Measurements from ENCODE around the gene AKR1E2. TPM values are rescaled to one million over a fixed set of nuclear protein-coding genes. Genes with fewer than 3 reads are reported as not detected.

The AKR1E2 gene
- total and polyA plus RNA-seq, 10 of the 15 experiments (the other 5 are each of a cell fraction or from before 2014, with no cell fraction given): not detected

- no peaks in the 10 kb centered on the region for H3K36me3 ChIP-seq (ENCODE audit: control insufficient read depth in 2 of 2, insufficient read depth in 2 of 2, low read length in 1 of 2)
- TF ChIP-seq HDAC6 (IDR thresholded peaks at IDR 0.05; ENCODE audit: unreplicated experiment) (no peak), EP300 (IDR thresholded peaks at IDR 0.05; ENCODE audit: borderline replicate concordance in 1 of 2, control insufficient read depth in 1 of 2, low read depth in 2 of 2, low read length in 2 of 2) (no peak), POLR2AphosphoS2 (IDR thresholded peaks at IDR 0.05; ENCODE audit: low read depth, low read length) (no peak), ZSCAN29 (IDR thresholded peaks at IDR 0.05) (no peak), BCL11A (IDR thresholded peaks at IDR 0.05; ENCODE audit: low read depth, low read length) (no peak), NR2C2 (IDR thresholded peaks at IDR 0.05; ENCODE audit: borderline replicate concordance, control insufficient read depth, insufficient read length, low read depth) (no peak), HDGF (IDR thresholded peaks at IDR 0.05) (no peak), RUNX3 (IDR thresholded peaks at IDR 0.05; ENCODE audit: low read length) (no peak), SUPT20H (IDR thresholded peaks at IDR 0.05; ENCODE audit: borderline replicate concordance, control insufficient read depth, low read depth, low read length) (no peak), KLF5 (IDR thresholded peaks at IDR 0.05; ENCODE audit: partially characterized antibody) (no peak), ZBED1 (IDR thresholded peaks at IDR 0.05; ENCODE audit: borderline replicate concordance) (no peak)
- TF ChIP-seq, protein P1, sequence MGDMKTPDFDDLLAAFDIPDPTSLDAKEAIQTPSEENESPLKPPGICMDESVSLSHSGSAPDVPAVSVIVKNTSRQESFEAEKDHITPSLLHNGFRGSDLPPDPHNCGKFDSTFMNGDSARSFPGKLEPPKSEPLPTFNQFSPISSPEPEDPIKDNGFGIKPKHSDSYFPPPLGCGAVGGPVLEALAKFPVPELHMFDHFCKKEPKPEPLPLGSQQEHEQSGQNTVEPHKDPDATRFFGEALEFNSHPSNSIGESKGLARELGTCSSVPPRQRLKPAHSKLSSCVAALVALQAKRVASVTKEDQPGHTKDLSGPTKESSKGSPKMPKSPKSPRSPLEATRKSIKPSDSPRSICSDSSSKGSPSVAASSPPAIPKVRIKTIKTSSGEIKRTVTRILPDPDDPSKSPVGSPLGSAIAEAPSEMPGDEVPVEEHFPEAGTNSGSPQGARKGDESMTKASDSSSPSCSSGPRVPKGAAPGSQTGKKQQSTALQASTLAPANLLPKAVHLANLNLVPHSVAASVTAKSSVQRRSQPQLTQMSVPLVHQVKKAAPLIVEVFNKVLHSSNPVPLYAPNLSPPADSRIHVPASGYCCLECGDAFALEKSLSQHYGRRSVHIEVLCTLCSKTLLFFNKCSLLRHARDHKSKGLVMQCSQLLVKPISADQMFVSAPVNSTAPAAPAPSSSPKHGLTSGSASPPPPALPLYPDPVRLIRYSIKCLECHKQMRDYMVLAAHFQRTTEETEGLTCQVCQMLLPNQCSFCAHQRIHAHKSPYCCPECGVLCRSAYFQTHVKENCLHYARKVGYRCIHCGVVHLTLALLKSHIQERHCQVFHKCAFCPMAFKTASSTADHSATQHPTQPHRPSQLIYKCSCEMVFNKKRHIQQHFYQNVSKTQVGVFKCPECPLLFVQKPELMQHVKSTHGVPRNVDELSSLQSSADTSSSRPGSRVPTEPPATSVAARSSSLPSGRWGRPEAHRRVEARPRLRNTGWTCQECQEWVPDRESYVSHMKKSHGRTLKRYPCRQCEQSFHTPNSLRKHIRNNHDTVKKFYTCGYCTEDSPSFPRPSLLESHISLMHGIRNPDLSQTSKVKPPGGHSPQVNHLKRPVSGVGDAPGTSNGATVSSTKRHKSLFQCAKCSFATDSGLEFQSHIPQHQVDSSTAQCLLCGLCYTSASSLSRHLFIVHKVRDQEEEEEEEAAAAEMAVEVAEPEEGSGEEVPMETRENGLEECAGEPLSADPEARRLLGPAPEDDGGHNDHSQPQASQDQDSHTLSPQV (IDR thresholded peaks at IDR 0.05): no peak
- TF ChIP-seq, protein P2, sequence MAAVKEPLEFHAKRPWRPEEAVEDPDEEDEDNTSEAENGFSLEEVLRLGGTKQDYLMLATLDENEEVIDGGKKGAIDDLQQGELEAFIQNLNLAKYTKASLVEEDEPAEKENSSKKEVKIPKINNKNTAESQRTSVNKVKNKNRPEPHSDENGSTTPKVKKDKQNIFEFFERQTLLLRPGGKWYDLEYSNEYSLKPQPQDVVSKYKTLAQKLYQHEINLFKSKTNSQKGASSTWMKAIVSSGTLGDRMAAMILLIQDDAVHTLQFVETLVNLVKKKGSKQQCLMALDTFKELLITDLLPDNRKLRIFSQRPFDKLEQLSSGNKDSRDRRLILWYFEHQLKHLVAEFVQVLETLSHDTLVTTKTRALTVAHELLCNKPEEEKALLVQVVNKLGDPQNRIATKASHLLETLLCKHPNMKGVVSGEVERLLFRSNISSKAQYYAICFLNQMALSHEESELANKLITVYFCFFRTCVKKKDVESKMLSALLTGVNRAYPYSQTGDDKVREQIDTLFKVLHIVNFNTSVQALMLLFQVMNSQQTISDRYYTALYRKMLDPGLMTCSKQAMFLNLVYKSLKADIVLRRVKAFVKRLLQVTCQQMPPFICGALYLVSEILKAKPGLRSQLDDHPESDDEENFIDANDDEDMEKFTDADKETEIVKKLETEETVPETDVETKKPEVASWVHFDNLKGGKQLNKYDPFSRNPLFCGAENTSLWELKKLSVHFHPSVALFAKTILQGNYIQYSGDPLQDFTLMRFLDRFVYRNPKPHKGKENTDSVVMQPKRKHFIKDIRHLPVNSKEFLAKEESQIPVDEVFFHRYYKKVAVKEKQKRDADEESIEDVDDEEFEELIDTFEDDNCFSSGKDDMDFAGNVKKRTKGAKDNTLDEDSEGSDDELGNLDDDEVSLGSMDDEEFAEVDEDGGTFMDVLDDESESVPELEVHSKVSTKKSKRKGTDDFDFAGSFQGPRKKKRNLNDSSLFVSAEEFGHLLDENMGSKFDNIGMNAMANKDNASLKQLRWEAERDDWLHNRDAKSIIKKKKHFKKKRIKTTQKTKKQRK (IDR thresholded peaks at IDR 0.05; ENCODE audit: low read depth, low read length): no peak
- intact Hi-C loops (cut with micrococcal nuclease; ENCODE audit: unreplicated experiment): loop anchor here (5.0 kb wide), 1 partner anchor 615 kb away; no protein-coding TSS in a partner anchor
- no peak overlapping the region for H3K4me2 ChIP-seq (ENCODE audit: control insufficient read depth, insufficient read depth)
- in situ Hi-C loops (cut with MboI): no loop called here
- WGBS (ENCODE audit: insufficient coverage, insufficient replicate concordance, low lambda C conversion rate, missing lambda C conversion rate): 41% methylated on average over 4 of the region's 4 CpGs
- no peak overlapping the region for H3K27ac ChIP-seq (ENCODE audit: control insufficient read depth, insufficient read depth)
- no TSS peak for BruUV-seq (replicated peaks)
- no peaks in the 10 kb centered on the region for H3K4me1 ChIP-seq (ENCODE audit: control insufficient read depth, insufficient read depth, low read length)
- H3K79me2 ChIP-seq (ENCODE audit: control insufficient read depth, insufficient read depth, low read length): no peaks in the 10 kb centered on the region
- SMC1A ChIA-PET (ENCODE audit: uncharacterized antibody, unreplicated experiment): no interaction called here
- no peak for FAIRE-seq
- ATAC-seq: no peak
- H3K9me3 ChIP-seq (replicated peaks; ENCODE audit: control insufficient read depth, insufficient read depth, low read length): no peaks in the 10 kb centered on the region
- POLR2A ChIA-PET: no interaction called here
- no peak overlapping the region for H3K4me3 ChIP-seq
- no peak for DNase-seq (ENCODE audit: low read depth, low spot score)
- H3K9ac ChIP-seq (ENCODE audit: control insufficient read depth, insufficient read depth, low read length): no peak overlapping the region
- no peaks in the 10 kb centered on the region for H4K20me1 ChIP-seq (ENCODE audit: control insufficient read depth, insufficient read depth)
- no peak overlapping the region for H2AFZ ChIP-seq (ENCODE audit: control insufficient read depth, low read depth, low read length)
- RAD21 ChIA-PET (ENCODE audit: unreplicated experiment): no interaction called here
- peaks cover 0 to 2% of the 10 kb centered on the region in 2 experiments; a peak in 1 of 4 replicates for H3K27me3 ChIP-seq (replicated peaks in 1 of 2; ENCODE audit: control insufficient read depth in 2 of 2, insufficient read depth in 2 of 2, low read length in 1 of 2)
- CTCF ChIA-PET: no interaction called here
These were observed 9.0 kb upstream of the AKR1E2 start for GRCh38 chr10:4816966-4817365.

Data from GM12878 (cell line).